K562 (cell line): ENCODE measurements around the gene CAPZB. TPM values are rescaled to one million over a fixed set of nuclear protein-coding genes. Genes with fewer than 3 reads are reported as not detected.

Experiments used
- ATAC-seq: fragments of 200-7000 bp; cut with Tn5 transposase; 3 replicates; pipeline ENCODE4 v1.9.1; 2020; ENCODE audit warnings: moderate library complexity
- BruUV-seq: library from RNA; stranded (reverse); fragments of 400-500 nt; replicated peaks from 2 replicates; lab custom pipeline; 2021; lab: Mats Ljungman, UMichigan
- CTCF ChIA-PET: fragments of 300-600 bp; formaldehyde crosslinking; extraction: SDS; loops from one replicate; lab custom pipeline; 2021; ENCODE audit warnings: low intra/inter-chr PET ratio; lab: Yijun Ruan, JAX
- POLR2A ChIA-PET: fragments of 300-600, 350-650 bp; sonication (Branson Sonifier 250); formaldehyde crosslinking; extraction: SDS; loops from one replicate; lab custom pipeline; 2021; ENCODE audit warnings: antibody characterized with exemption, inconsistent platforms; lab: Yijun Ruan, JAX
- DNase-seq, 4 experiments: peaks; one replicate each; pipeline versions ENCODE4 v3.0.0 to v3.0.0-alpha.2; 2011 to 2018; ENCODE audit warnings: low spot score in 3 of 4, mixed read lengths in 3 of 4; ENCODE audit errors: extremely low read depth in 1 of 4
- FAIRE-seq: peaks from 2 replicates; lab custom pipeline; 2011; peaks lifted over from hg19 to GRCh38; lab: Jason Lieb, UNC
- H2AFZ ChIP-seq: 2 replicates; pipeline ENCODE4 v1.6.0; 2011; ENCODE audit warnings: low read depth, low read length, control low read depth, inconsistent platforms
- H3K27ac ChIP-seq: fragments of 200-600 bp; 3 replicates; pipeline ENCODE4 v1.8.0; 2011; ENCODE audit warnings: low read depth, mild to moderate bottlenecking, control low read depth, inconsistent platforms, low read length, moderate library complexity, mixed read lengths; ENCODE audit errors: extremely low read depth
- H3K27me3 ChIP-seq, 2 experiments: fragments of 300-600 bp in 1 of 2; 2 replicates in 1 of 2; 3 replicates in 1 of 2; pipeline versions ENCODE4 v1.6.0 to v1.8.0; 2011; ENCODE audit warnings: inconsistent platforms in 2 of 2, low read length in 2 of 2, mild to moderate bottlenecking in 1 of 2, mixed read lengths in 1 of 2, moderate library complexity in 1 of 2; ENCODE audit not compliant: control insufficient read depth in 2 of 2, insufficient read depth in 2 of 2
- H3K36me3 ChIP-seq: fragments of 300-600 bp; 3 replicates; pipeline ENCODE4 v1.8.0; 2011; ENCODE audit warnings: mild to moderate bottlenecking, low read length, inconsistent platforms; ENCODE audit not compliant: control insufficient read depth, insufficient read depth
- H3K4me1 ChIP-seq, 2 experiments: fragments of 200-600 bp in 1 of 2; replicated peaks in 1 of 2; 2 replicates in 1 of 2; 3 replicates in 1 of 2; pipeline versions ENCODE4 v1.5.1 to v1.8.0; 2011; ENCODE audit warnings: inconsistent platforms in 2 of 2, low read length in 2 of 2, mild to moderate bottlenecking in 1 of 2, mixed read lengths in 1 of 2, moderate library complexity in 1 of 2; ENCODE audit not compliant: control insufficient read depth in 2 of 2, insufficient read depth in 2 of 2
- H3K4me2 ChIP-seq: 2 replicates; pipeline ENCODE4 v1.6.1; 2011; ENCODE audit warnings: low read length, control low read depth, inconsistent platforms, mixed read lengths; ENCODE audit not compliant: insufficient read depth
- H3K4me3 ChIP-seq: fragments of 200-600 bp; sonication (generic), shearing (Covaris generic); 2 replicates; pipeline ENCODE4 v1.5.1; 2016; ENCODE audit warnings: control low read depth, inconsistent platforms
- H3K79me2 ChIP-seq: fragments of 200-600 bp; 3 replicates; pipeline ENCODE4 v1.8.0; 2011; ENCODE audit warnings: low read length, inconsistent platforms; ENCODE audit not compliant: control insufficient read depth, insufficient read depth
- H3K9ac ChIP-seq, 2 experiments: 2 replicates each; pipeline versions ENCODE4 v1.6.0 to v1.6.1; 2011; ENCODE audit warnings: low read depth in 2 of 2, low read length in 2 of 2, control low read depth in 1 of 2, inconsistent platforms in 1 of 2, mild to moderate bottlenecking in 1 of 2, mixed read lengths in 1 of 2; ENCODE audit not compliant: insufficient read depth in 1 of 2
- H3K9me1 ChIP-seq: one replicate; pipeline ENCODE4 v1.6.0; 2011; ENCODE audit warnings: inconsistent platforms, mild to moderate bottlenecking, low read length, moderate library complexity; ENCODE audit not compliant: control insufficient read depth, insufficient read depth
- H3K9me3 ChIP-seq: replicated peaks from 2 replicates; pipeline ENCODE4 v1.5.1; 2011; ENCODE audit warnings: low read depth, low read length, inconsistent platforms; ENCODE audit not compliant: control insufficient read depth, insufficient read depth
- H4K20me1 ChIP-seq: replicated peaks from 2 replicates; pipeline ENCODE4 v1.6.1; 2011; ENCODE audit warnings: low read length, inconsistent platforms, mixed read lengths; ENCODE audit not compliant: control insufficient read depth, insufficient read depth
- GATAD2A ChIP-seq: fragments of 450-650 bp; IDR thresholded peaks from 2 replicates; pipeline ENCODE4 v1.6.1; 2017
- NR2C1 ChIP-seq, 2 experiments: fragments of 450-650 bp; IDR thresholded peaks; 2 replicates each; pipeline ENCODE4 v1.6.1; 2017; ENCODE audit warnings: mild to moderate bottlenecking in 2 of 2, antibody characterized with exemption in 1 of 2, inconsistent platforms in 1 of 2, missing compliant biosample characterization in 1 of 2, missing genetic modification characterization in 1 of 2
- NRF1 ChIP-seq, 2 experiments: fragments of 450-650 bp; IDR thresholded peaks in 1 of 2; conservative IDR thresholded peaks in 1 of 2; 2 replicates each; pipeline ENCODE4 v1.6.1; 2014; ENCODE audit warnings: mild to moderate bottlenecking in 2 of 2
- ZNF184 ChIP-seq: sonication (generic); formaldehyde crosslinking; IDR thresholded peaks from 2 replicates; pipeline ENCODE4 v1.5.0; 2020; ENCODE audit warnings: missing genetic modification reagents
- WGBS: fragments of 100-300 bp; shearing (Covaris generic); methylation state at CpG from one replicate; pipeline ENCODE4 v1.1.6; 2016; ENCODE audit warnings: low coverage, mixed read lengths; ENCODE audit not compliant: insufficient coverage; ENCODE audit errors: missing lambda C conversion rate; 5-methylcytosine and 5-hydroxymethylcytosine counted together
- in situ Hi-C: fragments of 300-500 bp; cut with MboI; formaldehyde crosslinking; loops from 4 replicates; pipeline ENCODE4 v1.15.0; 2018; ENCODE audit warnings: inconsistent platforms, mixed read lengths
- intact Hi-C: fragments of 100-400 bp; cut with micrococcal nuclease; formaldehyde crosslinking; loops from 2 replicates; pipeline ENCODE4 v1.14.2; 2022
- polyA plus RNA-seq, 8 experiments: library from polyadenylated mRNA; depleted of rRNA in 4 of 8; stranded (reverse) in 5 of 8; unstranded in 3 of 8; fragments of >200 nt; fragmentation: Nextera tagmentation in 2 of 8; fragmentation: Illumina TruSeq in 1 of 8; extraction: Ambion mirVana in 2 of 8; extraction: Trizol in 1 of 8; gene quantifications; 2 replicates each; pipeline versions ENCODE4 v1.2.1 to v1.2.3, GENCODE V29; 2011 to 2014; ENCODE audit warnings: inconsistent platforms in 1 of 8, missing spikeins in 1 of 8
- total RNA-seq, 7 experiments: library from RNA; depleted of rRNA in 6 of 7; stranded (reverse); fragments of >200 nt in 6 of 7; fragmentation: Illumina TruSeq in 2 of 7; extraction: Trizol in 2 of 7; gene quantifications; 2 replicates each; pipeline versions ENCODE4 v1.2.1 to v1.2.3, GENCODE V29; 2011 to 2021; ENCODE audit warnings: low replicate concordance in 1 of 7
- TF ChIP-seq, protein P1 (sequence below): sonication (generic); formaldehyde crosslinking; IDR thresholded peaks from 2 replicates; pipeline ENCODE4 v1.8.1; 2022; ENCODE audit warnings: missing genetic modification reagents
- TF ChIP-seq, protein P2 (sequence below): fragments of 450-650 bp; formaldehyde crosslinking; IDR thresholded peaks from 2 replicates; pipeline ENCODE4 v1.4.0; 2020; ENCODE audit warnings: mild to moderate bottlenecking, mixed read lengths
- TF ChIP-seq, protein P3 (sequence below): sonication (generic); formaldehyde crosslinking; IDR thresholded peaks from 2 replicates; pipeline ENCODE4 v1.9.0; 2022; ENCODE audit warnings: mild to moderate bottlenecking, missing genetic modification reagents
- TF ChIP-seq, protein P4 (sequence below): sonication (generic); formaldehyde crosslinking; IDR thresholded peaks from 2 replicates; pipeline ENCODE4 v1.8.1; 2023; ENCODE audit warnings: mild to moderate bottlenecking, missing genetic modification reagents, moderate library complexity

The CAPZB gene
- total and polyA plus RNA-seq, 9 of the 15 experiments (the other 6 are each of a cell fraction or from before 2014, with no cell fraction given), result 57.6 to 297 (median 125) TPM

DNA sequence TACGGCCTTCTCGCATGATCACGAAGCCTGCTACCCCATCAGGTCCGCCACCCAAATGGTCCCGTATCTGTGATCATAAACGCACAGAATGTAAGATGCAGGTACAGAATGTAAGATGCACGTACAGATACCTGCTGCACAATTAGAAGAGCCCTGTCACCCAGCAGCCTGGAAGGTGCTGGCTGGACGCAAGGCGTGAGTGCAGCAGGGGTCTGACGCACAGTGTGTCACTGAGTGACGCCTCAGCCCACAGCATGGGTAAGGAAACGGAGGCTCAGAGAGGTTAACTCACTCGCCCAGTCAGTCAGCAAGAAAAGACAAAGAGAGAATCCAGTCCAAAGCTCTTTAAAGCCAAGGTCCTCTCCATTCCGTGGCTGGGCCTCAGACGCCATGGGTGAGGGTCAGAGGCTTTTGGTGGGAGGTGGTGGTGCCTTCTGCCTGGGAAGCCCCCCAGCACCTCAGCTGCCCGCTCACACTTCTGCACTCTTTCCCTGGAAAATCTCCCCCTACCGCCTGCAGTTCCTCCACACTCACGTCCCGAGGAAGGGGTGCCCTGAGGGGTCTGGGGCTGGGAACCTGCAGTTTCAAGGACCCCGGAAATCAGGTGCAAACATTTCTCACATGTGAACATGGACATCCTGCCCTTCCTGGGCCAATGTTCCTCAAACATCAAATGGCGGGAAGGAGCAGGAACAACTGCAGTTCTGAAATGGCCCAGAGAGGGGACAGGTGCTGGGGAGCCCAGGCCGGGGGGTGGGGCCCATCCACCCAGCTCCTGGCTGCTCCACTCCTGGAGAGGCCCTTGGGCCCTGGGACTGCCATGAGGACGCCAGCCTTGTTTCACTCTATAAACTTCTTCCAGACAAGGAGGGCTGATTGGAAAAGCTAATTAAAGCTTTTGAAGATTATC is 113.9 kb downstream of the CAPZB start (continued):
- TF ChIP-seq, protein P1, sequence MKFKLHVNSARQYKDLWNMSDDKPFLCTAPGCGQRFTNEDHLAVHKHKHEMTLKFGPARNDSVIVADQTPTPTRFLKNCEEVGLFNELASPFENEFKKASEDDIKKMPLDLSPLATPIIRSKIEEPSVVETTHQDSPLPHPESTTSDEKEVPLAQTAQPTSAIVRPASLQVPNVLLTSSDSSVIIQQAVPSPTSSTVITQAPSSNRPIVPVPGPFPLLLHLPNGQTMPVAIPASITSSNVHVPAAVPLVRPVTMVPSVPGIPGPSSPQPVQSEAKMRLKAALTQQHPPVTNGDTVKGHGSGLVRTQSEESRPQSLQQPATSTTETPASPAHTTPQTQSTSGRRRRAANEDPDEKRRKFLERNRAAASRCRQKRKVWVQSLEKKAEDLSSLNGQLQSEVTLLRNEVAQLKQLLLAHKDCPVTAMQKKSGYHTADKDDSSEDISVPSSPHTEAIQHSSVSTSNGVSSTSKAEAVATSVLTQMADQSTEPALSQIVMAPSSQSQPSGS (CRISPR knock-in tag), result no peak

DNA sequence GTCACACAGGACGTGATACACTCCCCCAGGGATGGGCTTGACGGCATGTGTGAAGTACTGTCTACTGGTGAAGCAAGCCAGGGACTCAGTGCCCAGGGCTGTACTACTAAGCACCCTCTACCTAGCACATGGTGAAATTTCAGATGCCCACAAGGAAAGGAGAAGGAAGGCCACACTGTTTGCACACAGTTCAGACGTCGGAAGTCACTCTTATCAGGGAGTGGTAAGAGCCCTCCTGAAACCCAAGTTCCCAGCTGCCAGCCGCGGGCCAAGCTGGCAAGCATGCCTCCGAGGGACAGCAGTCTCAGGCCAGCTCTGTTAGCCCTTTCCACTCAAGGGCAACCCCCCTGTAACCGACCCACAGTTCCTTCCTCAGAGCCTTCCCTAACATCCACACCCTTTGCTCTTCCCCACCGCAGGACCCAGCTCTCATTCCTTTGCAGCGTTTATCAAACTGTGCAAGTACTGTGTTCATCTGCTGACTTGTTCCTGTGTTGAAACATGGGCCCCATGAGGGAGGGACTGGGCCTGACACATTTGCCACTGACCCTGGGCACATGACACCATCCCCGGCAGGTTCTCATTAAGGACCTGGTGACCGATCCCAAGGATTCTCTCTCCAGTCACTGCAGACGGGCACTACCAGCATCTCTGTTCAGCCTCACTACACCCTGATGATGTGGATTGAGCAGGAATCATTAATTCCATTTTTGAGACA is 114.7 kb downstream of the CAPZB start:
- no peak overlapping the region for H3K27ac ChIP-seq
- intact Hi-C loops (no loop called here), in situ Hi-C loops (no loop called here)
- H3K9me1 ChIP-seq, result no peaks in the 10 kb centered on the region
- FAIRE-seq (no peak), DNase-seq (no peak), ATAC-seq (no peak)
- peaks cover 0 to 11% of the 10 kb centered on the region in 2 experiments; a peak in 2 of 5 replicates for H3K4me1 ChIP-seq
- no peak overlapping the region for H3K4me2 ChIP-seq
- no peaks in the 10 kb centered on the region for H3K27me3 ChIP-seq
- 67% methylated on average over 13 of the region's 13 CpGs for WGBS
- peaks cover 17% of the 10 kb centered on the region; the same call in 1 of the 3 replicates for H3K36me3 ChIP-seq
- H3K4me3 ChIP-seq, result no peak overlapping the region
- peaks cover 12% of the 10 kb centered on the region for H4K20me1 ChIP-seq
- TF ChIP-seq ZNF184 (CRISPR knock-in tag) (no peak), NRF1 (conservative IDR thresholded peaks at IDR 0.05 in 1 of 2, IDR thresholded peaks at IDR 0.05 in 1 of 2) (no peak), GATAD2A (no peak), NR2C1 (IDR thresholded peaks at IDR 0.05) (no peak), NR2C1 (tag; IDR thresholded peaks at IDR 0.05) (no peak)
- TF ChIP-seq, protein P2, sequence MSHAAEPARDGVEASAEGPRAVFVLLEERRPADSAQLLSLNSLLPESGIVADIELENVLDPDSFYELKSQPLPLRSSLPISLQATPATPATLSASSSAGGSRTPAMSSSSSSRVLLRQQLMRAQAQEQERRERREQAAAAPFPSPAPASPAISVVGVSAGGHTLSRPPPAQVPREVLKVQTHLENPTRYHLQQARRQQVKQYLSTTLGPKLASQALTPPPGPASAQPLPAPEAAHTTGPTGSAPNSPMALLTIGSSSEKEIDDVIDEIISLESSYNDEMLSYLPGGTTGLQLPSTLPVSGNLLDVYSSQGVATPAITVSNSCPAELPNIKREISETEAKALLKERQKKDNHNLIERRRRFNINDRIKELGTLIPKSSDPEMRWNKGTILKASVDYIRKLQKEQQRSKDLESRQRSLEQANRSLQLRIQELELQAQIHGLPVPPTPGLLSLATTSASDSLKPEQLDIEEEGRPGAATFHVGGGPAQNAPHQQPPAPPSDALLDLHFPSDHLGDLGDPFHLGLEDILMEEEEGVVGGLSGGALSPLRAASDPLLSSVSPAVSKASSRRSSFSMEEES (CRISPR knock-in tag), result no peak
- TF ChIP-seq, protein P3, sequence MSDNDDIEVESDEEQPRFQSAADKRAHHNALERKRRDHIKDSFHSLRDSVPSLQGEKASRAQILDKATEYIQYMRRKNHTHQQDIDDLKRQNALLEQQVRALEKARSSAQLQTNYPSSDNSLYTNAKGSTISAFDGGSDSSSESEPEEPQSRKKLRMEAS, result peak; percentile 12; the same call in 1 of the 2 replicates
- TF ChIP-seq, protein P4, sequence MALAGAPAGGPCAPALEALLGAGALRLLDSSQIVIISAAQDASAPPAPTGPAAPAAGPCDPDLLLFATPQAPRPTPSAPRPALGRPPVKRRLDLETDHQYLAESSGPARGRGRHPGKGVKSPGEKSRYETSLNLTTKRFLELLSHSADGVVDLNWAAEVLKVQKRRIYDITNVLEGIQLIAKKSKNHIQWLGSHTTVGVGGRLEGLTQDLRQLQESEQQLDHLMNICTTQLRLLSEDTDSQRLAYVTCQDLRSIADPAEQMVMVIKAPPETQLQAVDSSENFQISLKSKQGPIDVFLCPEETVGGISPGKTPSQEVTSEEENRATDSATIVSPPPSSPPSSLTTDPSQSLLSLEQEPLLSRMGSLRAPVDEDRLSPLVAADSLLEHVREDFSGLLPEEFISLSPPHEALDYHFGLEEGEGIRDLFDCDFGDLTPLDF (CRISPR knock-in tag), result no peak
- H2AFZ ChIP-seq, result no peak overlapping the region
- no peaks in the 10 kb centered on the region for H3K79me2 ChIP-seq
- ChIA-PET POLR2A (no interaction called here), CTCF (no interaction called here)
- H3K9me3 ChIP-seq, result no peaks in the 10 kb centered on the region
- H3K9ac ChIP-seq, result peak overlapping the region in 1 of 2 experiments; percentile 42; a peak in 1 of 4 replicates
- no TSS peak for BruUV-seq
